GM20000 (cell line): ENCODE data around the gene CEBPE.

ENCODE experiments used
- DNase-seq: peaks from one replicate; pipeline ENCODE4 v3.0.0; 2012; ENCODE audit warnings: low spot score
- TF ChIP-seq, protein P1 (sequence below): IDR thresholded peaks from 2 replicates; pipeline ENCODE4 v1.5.1; 2012; ENCODE audit warnings: mild to moderate bottlenecking, control low read depth; ENCODE audit errors: extremely low read depth, missing control alignments

Gene CEBPE

GRCh38 chr14:23162005-23162404 is 43.0 kb upstream of the CEBPE start:
- TF ChIP-seq, protein P1, sequence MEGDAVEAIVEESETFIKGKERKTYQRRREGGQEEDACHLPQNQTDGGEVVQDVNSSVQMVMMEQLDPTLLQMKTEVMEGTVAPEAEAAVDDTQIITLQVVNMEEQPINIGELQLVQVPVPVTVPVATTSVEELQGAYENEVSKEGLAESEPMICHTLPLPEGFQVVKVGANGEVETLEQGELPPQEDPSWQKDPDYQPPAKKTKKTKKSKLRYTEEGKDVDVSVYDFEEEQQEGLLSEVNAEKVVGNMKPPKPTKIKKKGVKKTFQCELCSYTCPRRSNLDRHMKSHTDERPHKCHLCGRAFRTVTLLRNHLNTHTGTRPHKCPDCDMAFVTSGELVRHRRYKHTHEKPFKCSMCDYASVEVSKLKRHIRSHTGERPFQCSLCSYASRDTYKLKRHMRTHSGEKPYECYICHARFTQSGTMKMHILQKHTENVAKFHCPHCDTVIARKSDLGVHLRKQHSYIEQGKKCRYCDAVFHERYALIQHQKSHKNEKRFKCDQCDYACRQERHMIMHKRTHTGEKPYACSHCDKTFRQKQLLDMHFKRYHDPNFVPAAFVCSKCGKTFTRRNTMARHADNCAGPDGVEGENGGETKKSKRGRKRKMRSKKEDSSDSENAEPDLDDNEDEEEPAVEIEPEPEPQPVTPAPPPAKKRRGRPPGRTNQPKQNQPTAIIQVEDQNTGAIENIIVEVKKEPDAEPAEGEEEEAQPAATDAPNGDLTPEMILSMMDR, result no peak

DNA sequence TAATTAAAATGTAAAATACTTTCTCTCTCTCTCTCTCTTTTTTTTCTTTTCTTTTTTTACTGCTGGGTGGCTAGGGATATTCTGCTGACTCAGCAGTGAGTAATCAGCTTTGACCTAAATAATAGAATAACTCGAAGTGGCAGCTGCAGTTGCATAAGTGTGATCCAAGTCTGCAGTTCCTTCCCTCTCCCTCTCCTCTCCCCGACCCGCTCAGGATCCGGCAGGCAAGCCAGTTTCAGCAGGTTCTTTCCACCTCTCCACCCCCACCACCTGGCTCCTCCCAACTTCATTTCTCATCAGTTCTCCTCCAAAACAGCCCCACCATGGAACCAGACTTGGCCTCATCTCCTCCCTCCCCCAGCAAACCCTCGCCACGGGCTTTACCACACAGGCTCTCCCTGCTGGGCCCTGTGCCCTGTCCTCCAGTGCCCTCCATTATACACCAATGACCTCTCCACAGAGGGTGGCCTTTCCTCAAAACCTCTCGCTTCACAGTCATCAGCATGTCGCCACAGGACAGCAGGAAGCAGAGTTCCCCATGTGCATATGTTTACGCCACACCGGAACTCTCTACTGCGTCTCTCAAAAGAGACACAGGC is 42.0 kb upstream of the CEBPE start:
- DNase-seq, result no peak

More at GRCh38 chr14:23162005-23162404, 43.0 kb upstream of the CEBPE start:
- no peak for DNase-seq

DNA sequence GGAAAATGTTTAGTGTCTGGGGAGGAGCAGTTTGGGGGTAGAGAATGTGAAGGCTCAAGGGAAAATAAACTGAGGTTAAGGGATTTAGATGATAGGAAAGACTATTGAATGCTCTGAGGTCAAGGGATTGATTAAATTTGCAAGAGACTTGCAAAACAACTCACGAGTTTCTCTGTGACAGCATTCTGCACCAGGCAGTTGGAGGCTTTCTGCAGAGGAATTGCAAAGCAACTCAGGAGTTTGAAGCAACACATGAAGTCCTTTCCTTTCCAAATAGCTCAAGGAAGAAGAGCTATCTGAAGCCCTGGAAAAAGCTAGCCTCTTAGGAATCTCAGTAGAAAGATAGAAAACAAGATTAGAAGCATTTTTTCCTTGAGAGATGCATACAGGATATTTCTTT is 40.5 kb upstream of the CEBPE start:
- no peak for DNase-seq
- TF ChIP-seq, protein P1, result no peak

More for the DNA sequence above, 42.0 kb upstream of the CEBPE start:
- TF ChIP-seq, protein P1, result no peak

GRCh38 chr14:23158779-23159178 is 39.7 kb upstream of the CEBPE start:
- TF ChIP-seq, protein P1, result no peak
- no peak for DNase-seq

- TF ChIP-seq, protein P1, result no peak
- no peak for DNase-seq
These were observed 36.0 kb upstream of the CEBPE start for GRCh38 chr14:23154964-23155587.

- no peak for DNase-seq
- TF ChIP-seq, protein P1, result no peak
These were observed 35.1 kb upstream of the CEBPE start for GRCh38 chr14:23153851-23154796.

GRCh38 chr14:23151342-23151741 is 32.3 kb upstream of the CEBPE start:
- DNase-seq, result no peak
- TF ChIP-seq, protein P1, result no peak
